ENCODE measurements around the gene PPARG. TPM values are rescaled to one million over a fixed set of nuclear protein-coding genes. Genes with fewer than 3 reads are reported as not detected.

Gene PPARG
- total RNA-seq, 1 experiment from 2014 or later: 0.79 TPM

- TF ChIP-seq AR (CRISPR knock-in tag; IDR thresholded peaks at IDR 0.05) (no peak), E2F5 (CRISPR knock-in tag; IDR thresholded peaks at IDR 0.05) (no peak), PRDM15 (CRISPR knock-in tag; IDR thresholded peaks at IDR 0.05) (no peak), TEAD4 (CRISPR knock-in tag; IDR thresholded peaks at IDR 0.05) (no peak)
These were observed 105.0 kb downstream of the PPARG start (continued) for GRCh38 chr3:12393894-12394293.

GRCh38 chr3:12394569-12395271, 105.8 kb downstream of the PPARG start:
- no peaks in the 10 kb centered on the region for H3K9me3 Mint-ChIP-seq
- no peak overlapping the region for H3K27ac Mint-ChIP-seq
- no peaks in the 10 kb centered on the region for H3K4me1 Mint-ChIP-seq
- no peak overlapping the region for H3K4me3 Mint-ChIP-seq
- CTCF ChIA-PET: interaction anchor here (2.3 kb wide), 1 partner anchor 85 kb away, joined by 7 read pairs; no protein-coding TSS in a partner anchor
- H3K36me3 Mint-ChIP-seq: no peaks in the 10 kb centered on the region
- no peaks in the 10 kb centered on the region; the same call in 1 of the 2 replicates for H3K27me3 Mint-ChIP-seq (ENCODE audit: low read depth)
- DNase-seq (ENCODE audit: low spot score): no peak
- TF ChIP-seq ZNF671 (CRISPR knock-in tag; IDR thresholded peaks at IDR 0.05) (no peak), ZNF121 (CRISPR knock-in tag; IDR thresholded peaks at IDR 0.05) (no peak), CREB1 (CRISPR knock-in tag; IDR thresholded peaks at IDR 0.05) (no peak)
- no peak for ATAC-seq
- POLR2A ChIA-PET: no interaction called here

GRCh38 chr3:12395349-12396012, 106.6 kb downstream of the PPARG start:
- ATAC-seq (no peak), DNase-seq (ENCODE audit: low spot score) (no peak)
- Mint-ChIP-seq H3K27ac (no peak overlapping the region), H3K36me3 (no peaks in the 10 kb centered on the region), H3K4me1 (no peaks in the 10 kb centered on the region), H3K27me3 (ENCODE audit: low read depth) (no peaks in the 10 kb centered on the region; the same call in 1 of the 2 replicates), H3K4me3 (no peak overlapping the region), H3K9me3 (no peaks in the 10 kb centered on the region)
- CTCF ChIA-PET: interaction anchor here (2.3 kb wide), 1 partner anchor 84 kb away, joined by 7 read pairs; no protein-coding TSS in a partner anchor
- POLR2A ChIA-PET: no interaction called here
- TF ChIP-seq NFE2L1 (CRISPR knock-in tag; IDR thresholded peaks at IDR 0.05) (no peak), USF1 (CRISPR knock-in tag; IDR thresholded peaks at IDR 0.05) (no peak), SMAD4 (CRISPR knock-in tag; IDR thresholded peaks at IDR 0.05) (no peak), STAT6 (CRISPR knock-in tag; conservative IDR thresholded peaks at IDR 0.05; ENCODE audit: low read depth) (no peak), ATF6 (CRISPR knock-in tag; IDR thresholded peaks at IDR 0.05) (no peak), IRF1 (CRISPR knock-in tag; IDR thresholded peaks at IDR 0.05) (no peak), ELF4 (CRISPR knock-in tag; IDR thresholded peaks at IDR 0.05; ENCODE audit: low read depth) (no peak), ZNF425 (CRISPR knock-in tag; conservative IDR thresholded peaks at IDR 0.05) (no peak)
